ENCODE measurements around the gene ARL8A.

Gene ARL8A

GRCh38 chr1:202101184-202101583 is 43.4 kb downstream of the ARL8A start:
- Histone ChIP-seq H3K27ac (no peak overlapping the region), H3K9me3 (no peaks in the 10 kb centered on the region), H3K4me3 (ENCODE audit: low read depth in 1 of 2, low read length in 1 of 2) (no peak overlapping the region), H3K27me3 (no peaks in the 10 kb centered on the region), H3K4me1 (ENCODE audit: control insufficient read depth in 1 of 2, insufficient read depth in 1 of 2, low read depth in 1 of 2, low read length in 1 of 2) (no peaks in the 10 kb centered on the region), H3K36me3 (no peaks in the 10 kb centered on the region)
- TF ChIP-seq CTCF (IDR thresholded peaks at IDR 0.05) = no peak

- no peaks in the 10 kb centered on the region for H3K36me3 ChIP-seq
Observed at GRCh38 chr1:202093858-202094257, 50.7 kb downstream of the ARL8A start.

GRCh38 chr1:202090994-202091393 is 53.5 kb downstream of the ARL8A start:
- H3K4me1 ChIP-seq (ENCODE audit: control insufficient read depth in 1 of 2, insufficient read depth in 1 of 2, low read depth in 1 of 2, low read length in 1 of 2) = no peaks in the 10 kb centered on the region
- H3K36me3 ChIP-seq = no peaks in the 10 kb centered on the region
- H3K9me3 ChIP-seq = no peaks in the 10 kb centered on the region
- H3K4me3 ChIP-seq (ENCODE audit: low read depth in 1 of 2, low read length in 1 of 2) = no peak overlapping the region
- no peak for TF ChIP-seq CTCF (IDR thresholded peaks at IDR 0.05)
- peaks cover 4% of the 10 kb centered on the region for H3K27me3 ChIP-seq
- H3K27ac ChIP-seq = no peak overlapping the region

More at GRCh38 chr1:202093858-202094257, 50.7 kb downstream of the ARL8A start:
- Histone ChIP-seq H3K27ac (no peak overlapping the region), H3K9me3 (no peaks in the 10 kb centered on the region), H3K27me3 (no peaks in the 10 kb centered on the region), H3K4me1 (ENCODE audit: control insufficient read depth in 1 of 2, insufficient read depth in 1 of 2, low read depth in 1 of 2, low read length in 1 of 2) (no peaks in the 10 kb centered on the region), H3K4me3 (ENCODE audit: low read depth in 1 of 2, low read length in 1 of 2) (no peak overlapping the region)
- TF ChIP-seq CTCF (IDR thresholded peaks at IDR 0.05) = no peak

- no peak overlapping the region for H3K27ac ChIP-seq
- no peak for TF ChIP-seq CTCF (IDR thresholded peaks at IDR 0.05)
- peaks cover 4% of the 10 kb centered on the region for H3K27me3 ChIP-seq
Observed at GRCh38 chr1:202088206-202088605, 56.3 kb downstream of the ARL8A start.

GRCh38 chr1:202086579-202087350 is 57.8 kb downstream of the ARL8A start:
- Histone ChIP-seq H3K9me3 (no peaks in the 10 kb centered on the region), H3K27me3 (peaks cover 4% of the 10 kb centered on the region), H3K36me3 (no peaks in the 10 kb centered on the region), H3K4me1 (ENCODE audit: control insufficient read depth in 1 of 2, insufficient read depth in 1 of 2, low read depth in 1 of 2, low read length in 1 of 2) (no peaks in the 10 kb centered on the region), H3K4me3 (ENCODE audit: low read depth in 1 of 2, low read length in 1 of 2) (no peak overlapping the region), H3K27ac (no peak overlapping the region)
- TF ChIP-seq CTCF (IDR thresholded peaks at IDR 0.05) = no peak

More at GRCh38 chr1:202088206-202088605, 56.3 kb downstream of the ARL8A start:
- no peaks in the 10 kb centered on the region for H3K4me1 ChIP-seq (ENCODE audit: control insufficient read depth in 1 of 2, insufficient read depth in 1 of 2, low read depth in 1 of 2, low read length in 1 of 2)
- H3K4me3 ChIP-seq (ENCODE audit: low read depth in 1 of 2, low read length in 1 of 2) = no peak overlapping the region
- H3K36me3 ChIP-seq = no peaks in the 10 kb centered on the region
- H3K9me3 ChIP-seq = no peaks in the 10 kb centered on the region

Measured in neutrophil (primary cell).